Transverse colon (tissue), 4 donors: Measurements from ENCODE around the gene LEFTY1.

Source experiments
- POLR2AphosphoS5 ChIP-seq, 3 donors: sonication (generic); formaldehyde crosslinking; IDR thresholded peaks; one replicate each; pipeline ENCODE4 v1.6.1; 2016; ENCODE audit warnings: antibody characterized with exemption in 3 of 3
- TF ChIP-seq, protein P1 (sequence below), 5 experiments: fragments of 200-600 bp in 3 of 5; fragments of 450-650 bp in 2 of 5; sonication (generic) in 3 of 5; IDR thresholded peaks; 1 replicate in 2 of 5; 2 replicates in 3 of 5; pipeline ENCODE4 v1.5.1; 2016 to 2017; ENCODE audit warnings: antibody characterized with exemption in 5 of 5, inconsistent platforms in 3 of 5, mild to moderate bottlenecking in 2 of 5, moderate library complexity in 1 of 5

DNA sequence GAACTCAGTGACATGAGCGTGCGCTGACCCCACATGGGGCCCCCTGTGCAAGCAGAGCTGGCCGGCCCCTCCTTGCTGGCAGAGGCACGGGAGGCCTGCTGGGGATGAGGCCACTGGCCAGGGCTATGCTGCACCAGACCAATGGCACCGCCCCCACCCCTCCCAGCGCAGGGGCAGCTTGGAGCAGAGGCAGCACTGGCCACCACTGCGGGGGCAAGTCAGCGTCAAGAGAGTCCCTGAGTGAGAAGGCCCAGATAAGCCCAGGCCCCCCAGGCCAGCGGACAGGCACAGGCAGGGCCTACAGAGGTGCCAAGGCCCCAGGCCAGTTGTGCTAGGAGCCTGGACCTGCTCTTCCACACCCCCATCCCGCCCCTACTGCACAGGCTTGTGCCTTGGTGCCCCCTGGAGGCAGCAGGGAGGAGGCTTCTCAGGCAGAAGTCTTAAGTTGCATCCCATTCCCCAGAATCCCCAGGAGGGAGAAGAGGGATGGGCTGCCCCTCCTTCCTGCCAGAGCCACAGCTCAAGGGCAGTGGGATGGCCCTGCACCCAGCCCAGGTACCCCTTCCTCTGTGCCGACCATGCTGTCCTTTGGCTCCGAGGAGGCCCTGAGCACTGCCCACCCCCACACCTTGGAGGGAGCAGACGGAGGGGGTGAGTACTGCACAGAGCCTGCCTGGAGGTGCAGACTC, 43.2 kb downstream of the LEFTY1 start:
- TF ChIP-seq, protein P1, sequence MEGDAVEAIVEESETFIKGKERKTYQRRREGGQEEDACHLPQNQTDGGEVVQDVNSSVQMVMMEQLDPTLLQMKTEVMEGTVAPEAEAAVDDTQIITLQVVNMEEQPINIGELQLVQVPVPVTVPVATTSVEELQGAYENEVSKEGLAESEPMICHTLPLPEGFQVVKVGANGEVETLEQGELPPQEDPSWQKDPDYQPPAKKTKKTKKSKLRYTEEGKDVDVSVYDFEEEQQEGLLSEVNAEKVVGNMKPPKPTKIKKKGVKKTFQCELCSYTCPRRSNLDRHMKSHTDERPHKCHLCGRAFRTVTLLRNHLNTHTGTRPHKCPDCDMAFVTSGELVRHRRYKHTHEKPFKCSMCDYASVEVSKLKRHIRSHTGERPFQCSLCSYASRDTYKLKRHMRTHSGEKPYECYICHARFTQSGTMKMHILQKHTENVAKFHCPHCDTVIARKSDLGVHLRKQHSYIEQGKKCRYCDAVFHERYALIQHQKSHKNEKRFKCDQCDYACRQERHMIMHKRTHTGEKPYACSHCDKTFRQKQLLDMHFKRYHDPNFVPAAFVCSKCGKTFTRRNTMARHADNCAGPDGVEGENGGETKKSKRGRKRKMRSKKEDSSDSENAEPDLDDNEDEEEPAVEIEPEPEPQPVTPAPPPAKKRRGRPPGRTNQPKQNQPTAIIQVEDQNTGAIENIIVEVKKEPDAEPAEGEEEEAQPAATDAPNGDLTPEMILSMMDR (IDR thresholded peaks at IDR 0.05), result peak; percentile 58 to 71 (median 64)
- peak in 2 of 3 donors; percentile 6 to 13 for TF ChIP-seq POLR2AphosphoS5 (IDR thresholded peaks at IDR 0.05)
